SHP77 (cell line): Measurements from ENCODE around the gene KCNMA1.

Source experiments
- DNase-seq, 2 experiments: peaks; one replicate each; lab custom pipeline; 2025; lab: John Stamatoyannopoulos, UW

KCNMA1 gene

GRCh38 chr10:77267703-77268675 is 369.6 kb downstream of the KCNMA1 start:
- no peak for DNase-seq

- DNase-seq = no peak
These were observed 371.4 kb downstream of the KCNMA1 start for GRCh38 chr10:77266242-77266641.

- DNase-seq = no peak
These were observed 373.1 kb downstream of the KCNMA1 start for GRCh38 chr10:77264527-77264926.

GRCh38 chr10:77264107-77264506 is 373.5 kb downstream of the KCNMA1 start:
- no peak for DNase-seq

GRCh38 chr10:77263700-77264099 is 373.9 kb downstream of the KCNMA1 start:
- no peak for DNase-seq

GRCh38 chr10:77261146-77261545 is 376.5 kb downstream of the KCNMA1 start:
- DNase-seq = no peak

GRCh38 chr10:77259171-77259874 is 378.3 kb downstream of the KCNMA1 start:
- DNase-seq = no peak

GRCh38 chr10:77256346-77256745 is 381.3 kb downstream of the KCNMA1 start:
- DNase-seq = no peak

- DNase-seq = no peak
These were observed 384.0 kb downstream of the KCNMA1 start for GRCh38 chr10:77253556-77254064.

GRCh38 chr10:77253147-77253545 is 384.5 kb downstream of the KCNMA1 start:
- no peak for DNase-seq

GRCh38 chr10:77252380-77253146 is 385.0 kb downstream of the KCNMA1 start:
- DNase-seq = no peak

- DNase-seq = peak in 1 of 2 experiments; percentile 19
These were observed 386.2 kb downstream of the KCNMA1 start for GRCh38 chr10:77251297-77252013.

- no peak for DNase-seq
These were observed 387.6 kb downstream of the KCNMA1 start for GRCh38 chr10:77249901-77250459.

- DNase-seq = no peak
These were observed 389.4 kb downstream of the KCNMA1 start for GRCh38 chr10:77248104-77248790.

GRCh38 chr10:77247031-77247990 is 390.3 kb downstream of the KCNMA1 start:
- no peak for DNase-seq

GRCh38 chr10:77245953-77246352 is 391.7 kb downstream of the KCNMA1 start:
- DNase-seq = no peak

GRCh38 chr10:77244746-77245145 is 392.9 kb downstream of the KCNMA1 start:
- DNase-seq = no peak

- DNase-seq = no peak
These were observed 393.3 kb downstream of the KCNMA1 start for GRCh38 chr10:77244286-77244685.

- no peak for DNase-seq
These were observed 396.3 kb downstream of the KCNMA1 start for GRCh38 chr10:77241350-77241725.
